Breast epithelium (tissue), 4 donors: ENCODE data around the gene MAPT. TPM values are rescaled to one million over a fixed set of nuclear protein-coding genes. Genes with fewer than 3 reads are reported as not detected.

Experiments used
- DNase-seq, 2 donors: peaks; one replicate each; pipeline ENCODE4 v3.0.0-alpha.2; 2019; ENCODE audit warnings: low spot score in 2 of 2
- H3K27ac ChIP-seq, 2 donors: fragments of 200-600 bp; sonication (generic) in 1 of 2; one replicate each; pipeline ENCODE4 v1.5.1; 2016 to 2019; ENCODE audit warnings: mild to moderate bottlenecking in 1 of 2
- H3K27me3 ChIP-seq, 2 donors: fragments of 200-600 bp; sonication (generic) in 1 of 2; one replicate each; pipeline versions ENCODE4 v1.5.1 to v1.6.0; 2017 to 2019; ENCODE audit warnings: control low read depth in 1 of 2, mild to moderate bottlenecking in 1 of 2
- H3K36me3 ChIP-seq: fragments of 200-600 bp; one replicate; pipeline ENCODE4 v1.5.1; 2019
- H3K4me1 ChIP-seq, 2 donors: fragments of 200-600 bp; sonication (generic); one replicate each; pipeline ENCODE4 v1.5.1; 2016 to 2019; ENCODE audit warnings: control low read depth in 1 of 2
- H3K4me3 ChIP-seq, 3 donors: fragments of 200-600 bp; sonication (generic); 1 replicate in 2 of 3; 2 replicates in 1 of 3; pipeline ENCODE4 v1.5.1; 2016 to 2019; ENCODE audit warnings: mild to moderate bottlenecking in 3 of 3, moderate library complexity in 2 of 3
- H3K9me3 ChIP-seq, 2 donors: fragments of 200-600 bp; sonication (generic) in 1 of 2; one replicate each; pipeline ENCODE4 v1.5.1; 2016 to 2019; ENCODE audit warnings: control low read depth in 1 of 2
- POLR2A ChIP-seq: fragments of 450-650 bp; IDR thresholded peaks from one replicate; pipeline ENCODE4 v1.6.1; 2016; ENCODE audit warnings: antibody characterized with exemption, mild to moderate bottlenecking, moderate library complexity
- POLR2AphosphoS5 ChIP-seq, 3 donors: sonication (generic); formaldehyde crosslinking; IDR thresholded peaks; one replicate each; pipeline ENCODE4 v1.6.1; 2017; ENCODE audit warnings: antibody characterized with exemption in 3 of 3
- intact Hi-C: fragments of 100-400 bp; cut with DNase I; formaldehyde crosslinking; loops from one replicate; pipeline ENCODE4 v1.15.1; 2023; ENCODE audit warnings: low total_unique reads
- total RNA-seq, 3 donors: library from RNA; depleted of rRNA; stranded (reverse); fragments of >200 nt; gene quantifications; one replicate each; pipeline ENCODE4 v1.1.0, GENCODE V29; 2016
- TF ChIP-seq, protein P1 (sequence below), 3 donors: fragments of 450-650 bp; IDR thresholded peaks; one replicate each; pipeline ENCODE4 v1.5.1; 2016 to 2017; ENCODE audit warnings: antibody characterized with exemption in 3 of 3, mild to moderate bottlenecking in 3 of 3, moderate library complexity in 3 of 3

Gene MAPT
- total RNA-seq, 3 donors from 2014 or later = 9.9 to 15.1 (median 12.4) TPM

DNA sequence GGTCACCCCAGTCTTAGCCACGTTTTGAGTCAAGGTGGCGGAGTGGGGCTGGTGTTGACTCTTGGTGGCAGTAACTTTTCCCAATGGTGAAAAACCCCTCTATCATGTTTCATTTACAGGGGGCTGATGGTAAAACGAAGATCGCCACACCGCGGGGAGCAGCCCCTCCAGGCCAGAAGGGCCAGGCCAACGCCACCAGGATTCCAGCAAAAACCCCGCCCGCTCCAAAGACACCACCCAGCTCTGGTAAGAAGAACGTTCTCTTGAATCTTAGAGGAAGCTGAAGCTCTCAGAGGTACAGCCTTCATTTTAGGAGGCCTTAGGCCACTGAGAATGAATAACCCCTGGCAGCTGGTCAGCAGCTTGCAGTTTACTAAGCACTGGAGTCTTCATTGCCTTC is 97.0 kb downstream of the MAPT start:
- Histone ChIP-seq H3K36me3 (no peaks in the 10 kb centered on the region), H3K27me3 (no peaks in the 10 kb centered on the region), H3K4me1 (no peaks in the 10 kb centered on the region), H3K27ac (no peak overlapping the region), H3K4me3 (no peak overlapping the region), H3K9me3 (no peaks in the 10 kb centered on the region)
- DNase-seq = no peak
- TF ChIP-seq POLR2A (no peak), POLR2AphosphoS5 (IDR thresholded peaks at IDR 0.05) (no peak)
- TF ChIP-seq, protein P1, sequence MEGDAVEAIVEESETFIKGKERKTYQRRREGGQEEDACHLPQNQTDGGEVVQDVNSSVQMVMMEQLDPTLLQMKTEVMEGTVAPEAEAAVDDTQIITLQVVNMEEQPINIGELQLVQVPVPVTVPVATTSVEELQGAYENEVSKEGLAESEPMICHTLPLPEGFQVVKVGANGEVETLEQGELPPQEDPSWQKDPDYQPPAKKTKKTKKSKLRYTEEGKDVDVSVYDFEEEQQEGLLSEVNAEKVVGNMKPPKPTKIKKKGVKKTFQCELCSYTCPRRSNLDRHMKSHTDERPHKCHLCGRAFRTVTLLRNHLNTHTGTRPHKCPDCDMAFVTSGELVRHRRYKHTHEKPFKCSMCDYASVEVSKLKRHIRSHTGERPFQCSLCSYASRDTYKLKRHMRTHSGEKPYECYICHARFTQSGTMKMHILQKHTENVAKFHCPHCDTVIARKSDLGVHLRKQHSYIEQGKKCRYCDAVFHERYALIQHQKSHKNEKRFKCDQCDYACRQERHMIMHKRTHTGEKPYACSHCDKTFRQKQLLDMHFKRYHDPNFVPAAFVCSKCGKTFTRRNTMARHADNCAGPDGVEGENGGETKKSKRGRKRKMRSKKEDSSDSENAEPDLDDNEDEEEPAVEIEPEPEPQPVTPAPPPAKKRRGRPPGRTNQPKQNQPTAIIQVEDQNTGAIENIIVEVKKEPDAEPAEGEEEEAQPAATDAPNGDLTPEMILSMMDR (IDR thresholded peaks at IDR 0.05) = no peak
- intact Hi-C loops = no loop called here

DNA sequence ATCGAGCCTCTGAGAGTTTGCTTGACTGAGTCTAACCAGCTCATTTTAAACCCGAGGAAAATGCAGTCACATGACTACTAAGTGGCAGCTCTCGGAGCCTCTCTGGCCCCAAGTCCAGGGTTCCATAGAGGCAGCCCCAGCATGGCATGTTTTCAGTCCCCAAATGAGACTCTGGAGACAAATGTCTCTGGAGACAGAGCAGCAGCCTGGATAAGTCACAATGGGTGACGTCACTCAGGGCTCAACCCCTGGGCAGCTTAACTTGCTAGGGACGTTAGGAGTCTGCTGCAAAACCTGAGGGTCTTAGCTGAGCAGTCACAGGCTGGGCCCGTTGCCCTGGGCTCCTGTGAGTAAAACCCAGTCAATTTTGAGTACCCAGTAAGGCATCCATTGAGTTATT is 97.8 kb downstream of the MAPT start:
- intact Hi-C loops = no loop called here
- Histone ChIP-seq H3K4me1 (no peaks in the 10 kb centered on the region), H3K27me3 (no peaks in the 10 kb centered on the region), H3K27ac (no peak overlapping the region), H3K4me3 (no peak overlapping the region), H3K9me3 (no peaks in the 10 kb centered on the region), H3K36me3 (no peaks in the 10 kb centered on the region)
- TF ChIP-seq, protein P1 (IDR thresholded peaks at IDR 0.05) = no peak
- TF ChIP-seq POLR2A = no peak
- no peak for TF ChIP-seq POLR2AphosphoS5 (IDR thresholded peaks at IDR 0.05)
- DNase-seq = no peak

DNA sequence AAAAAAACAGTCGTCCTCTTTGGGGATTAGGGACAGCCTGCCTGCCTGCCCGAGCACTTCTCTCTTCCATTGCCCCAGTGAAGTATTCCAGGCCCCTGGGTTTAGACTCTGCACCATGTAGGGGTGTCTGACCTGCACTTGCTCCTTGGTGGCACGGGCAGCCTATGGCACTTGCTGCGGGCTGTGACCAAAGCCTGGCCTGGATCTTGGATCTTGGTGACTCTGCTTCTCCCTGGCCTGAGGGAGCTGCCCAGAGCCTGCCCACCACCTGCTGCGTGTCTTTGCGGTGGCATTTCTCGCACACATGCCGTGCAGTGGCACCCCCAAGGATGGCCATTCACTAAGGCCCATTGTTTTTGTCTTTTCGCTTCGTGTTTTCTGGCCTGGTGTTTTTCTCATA is 98.5 kb downstream of the MAPT start:
- intact Hi-C loops = no loop called here
- H3K9me3 ChIP-seq = no peaks in the 10 kb centered on the region
- no peak for TF ChIP-seq POLR2A
- no peak overlapping the region for H3K4me3 ChIP-seq
- no peaks in the 10 kb centered on the region for H3K36me3 ChIP-seq
- no peak overlapping the region for H3K27ac ChIP-seq
- no peak for DNase-seq
- H3K27me3 ChIP-seq = no peaks in the 10 kb centered on the region
- no peaks in the 10 kb centered on the region for H3K4me1 ChIP-seq

DNA sequence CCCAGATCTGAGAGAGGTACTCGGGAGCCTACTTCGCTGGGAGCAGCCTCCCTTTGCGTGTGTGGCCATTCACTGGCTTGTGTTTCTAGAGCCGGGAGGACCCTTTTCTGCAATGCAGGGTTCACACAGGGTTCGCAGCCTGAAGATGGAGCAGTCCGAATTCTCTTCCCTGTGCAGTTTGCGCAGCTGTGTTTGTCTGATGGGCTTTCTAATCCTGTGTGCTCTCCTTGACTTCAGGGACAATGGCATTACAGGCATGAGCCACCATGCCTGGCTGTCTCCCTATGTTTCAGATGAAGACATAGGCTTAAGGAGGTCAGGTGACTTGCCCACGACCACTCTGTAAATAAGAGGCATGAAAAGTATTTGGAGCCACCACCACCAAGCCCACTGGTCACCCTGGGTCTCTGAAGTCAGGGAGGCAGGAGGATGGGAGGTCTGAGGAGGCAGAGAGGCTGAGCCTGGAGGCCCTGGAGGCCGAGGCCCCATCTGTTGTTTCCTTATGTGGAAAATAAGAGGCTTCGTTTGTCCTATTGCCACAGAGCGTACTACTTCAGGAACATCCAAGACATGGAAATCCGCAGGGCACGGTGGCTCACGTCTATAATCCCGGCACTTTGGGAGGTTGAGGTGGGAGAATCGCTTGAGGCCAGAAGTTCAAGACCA is 99.7 kb downstream of the MAPT start:
- intact Hi-C loops = no loop called here
- TF ChIP-seq POLR2AphosphoS5 (IDR thresholded peaks at IDR 0.05) (no peak), POLR2A (no peak)
- TF ChIP-seq, protein P1 (IDR thresholded peaks at IDR 0.05) = no peak
- Histone ChIP-seq H3K27ac (no peak overlapping the region), H3K27me3 (no peaks in the 10 kb centered on the region), H3K4me3 (no peak overlapping the region), H3K36me3 (no peaks in the 10 kb centered on the region), H3K9me3 (no peaks in the 10 kb centered on the region), H3K4me1 (no peaks in the 10 kb centered on the region)
- no peak for DNase-seq

DNA sequence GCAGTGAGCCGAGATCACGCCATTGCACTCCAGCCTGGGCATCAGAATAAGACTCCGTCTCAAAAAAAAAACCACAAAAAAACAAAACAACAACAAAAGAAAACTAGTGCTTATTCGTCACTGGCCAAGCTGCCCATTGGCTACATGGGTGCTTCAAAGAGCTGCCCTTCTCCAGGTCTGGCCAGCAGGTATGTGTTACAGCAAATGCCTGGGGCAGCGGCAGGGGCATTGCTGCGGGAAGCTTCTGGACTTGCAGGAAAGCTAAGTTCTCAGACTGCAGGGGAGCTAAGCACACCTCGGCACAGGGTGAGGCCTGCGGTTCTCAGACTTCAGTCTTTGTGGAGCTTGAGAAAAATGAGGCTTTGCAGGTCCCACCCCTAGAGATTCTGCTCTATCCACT is 100.6 kb downstream of the MAPT start:
- H3K9me3 ChIP-seq = no peaks in the 10 kb centered on the region
- no peaks in the 10 kb centered on the region for H3K4me1 ChIP-seq
- H3K27ac ChIP-seq = no peak overlapping the region
- no peak overlapping the region for H3K4me3 ChIP-seq
- H3K36me3 ChIP-seq = no peaks in the 10 kb centered on the region
- intact Hi-C loops = no loop called here
- DNase-seq = no peak
- TF ChIP-seq POLR2A = no peak
- TF ChIP-seq, protein P1 (IDR thresholded peaks at IDR 0.05) = no peak
- TF ChIP-seq POLR2AphosphoS5 (IDR thresholded peaks at IDR 0.05) = no peak
- no peaks in the 10 kb centered on the region for H3K27me3 ChIP-seq
